Stimulated activated CD8-positive, alpha-beta memory T cell treated with anti-CD3 and anti-CD28 coated beads, Interleukin-12 subunit alpha, Interleukin-12 subunit beta, amount 100 ng/mL, for 24 hours (primary cell): ENCODE measurements around the gene PPP1R9A.

Experiments
- DNase-seq: peaks from one replicate; pipeline ENCODE4 v3.0.0-alpha.2; 2020; ENCODE audit errors: extremely low read depth

PPP1R9A gene

DNA sequence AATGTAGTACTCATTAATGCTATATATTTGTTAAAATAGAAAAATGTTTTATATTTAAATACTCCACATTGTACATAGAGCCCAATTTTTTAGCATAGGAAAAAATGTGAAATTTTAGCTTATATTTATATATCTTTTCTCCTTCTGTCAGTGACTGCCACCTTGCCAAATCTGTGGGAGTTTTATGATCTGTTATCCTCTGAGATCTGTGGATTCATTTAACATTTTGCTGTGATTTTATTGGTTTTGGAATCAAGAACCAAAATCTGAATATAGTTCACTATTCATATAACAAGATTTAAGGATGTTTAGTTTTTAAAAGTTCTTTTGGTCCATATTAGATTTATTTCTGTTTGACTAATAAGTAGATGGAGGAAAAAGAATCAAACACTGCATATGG is 127.9 kb downstream of the PPP1R9A start:
- DNase-seq: no peak

DNA sequence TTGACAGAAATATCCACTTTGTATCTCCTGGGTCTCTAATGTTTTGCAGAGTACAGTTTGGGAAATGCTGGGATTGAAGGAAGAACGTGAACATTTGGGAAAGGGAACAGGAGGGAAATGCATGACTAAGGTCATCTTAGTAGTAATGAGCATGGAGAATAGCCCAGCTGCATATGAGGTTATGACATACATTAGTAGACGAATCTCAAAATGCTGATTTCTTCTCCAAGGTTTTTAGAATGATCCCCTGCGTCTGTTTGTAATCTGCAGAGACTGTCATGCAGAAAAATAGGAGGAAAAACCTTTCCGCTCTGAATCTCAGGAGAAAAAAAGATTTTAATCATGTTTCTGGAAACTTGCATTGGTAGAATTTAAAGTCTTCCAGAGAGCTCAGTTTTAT is 133.6 kb downstream of the PPP1R9A start:
- no peak for DNase-seq

DNA sequence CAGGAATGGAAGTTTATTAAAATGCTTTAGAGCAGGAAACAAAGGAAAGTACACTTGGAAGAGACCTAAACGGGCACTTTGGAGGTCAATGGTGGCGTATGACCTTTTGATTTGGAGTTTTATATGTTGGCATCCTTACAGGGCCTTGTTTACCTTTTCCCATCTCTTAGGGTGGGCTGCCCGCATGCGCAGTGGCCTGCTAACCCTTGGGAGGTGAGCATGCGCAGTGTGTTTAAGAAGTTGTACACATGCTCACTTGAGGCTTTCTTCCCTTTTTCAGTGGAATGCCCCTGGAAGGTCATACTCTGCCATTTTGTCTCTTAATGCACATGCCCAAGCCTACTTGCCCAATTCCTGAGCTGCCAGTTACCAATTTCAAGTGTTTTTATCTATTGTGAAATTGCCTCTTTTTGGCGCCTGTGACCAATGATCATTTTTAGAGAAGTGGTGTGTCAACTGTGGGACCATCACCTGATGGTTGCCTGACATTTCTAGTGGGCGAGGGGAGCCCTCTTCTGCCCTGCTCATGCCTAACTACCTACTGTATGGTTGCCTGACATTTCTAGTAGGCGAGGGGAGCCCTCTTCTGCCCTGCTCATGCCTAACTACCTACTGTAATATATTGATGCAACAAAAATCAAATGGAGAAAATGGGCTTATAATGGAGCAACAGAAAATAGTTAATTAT is 138.0 kb downstream of the PPP1R9A start:
- DNase-seq: no peak

DNA sequence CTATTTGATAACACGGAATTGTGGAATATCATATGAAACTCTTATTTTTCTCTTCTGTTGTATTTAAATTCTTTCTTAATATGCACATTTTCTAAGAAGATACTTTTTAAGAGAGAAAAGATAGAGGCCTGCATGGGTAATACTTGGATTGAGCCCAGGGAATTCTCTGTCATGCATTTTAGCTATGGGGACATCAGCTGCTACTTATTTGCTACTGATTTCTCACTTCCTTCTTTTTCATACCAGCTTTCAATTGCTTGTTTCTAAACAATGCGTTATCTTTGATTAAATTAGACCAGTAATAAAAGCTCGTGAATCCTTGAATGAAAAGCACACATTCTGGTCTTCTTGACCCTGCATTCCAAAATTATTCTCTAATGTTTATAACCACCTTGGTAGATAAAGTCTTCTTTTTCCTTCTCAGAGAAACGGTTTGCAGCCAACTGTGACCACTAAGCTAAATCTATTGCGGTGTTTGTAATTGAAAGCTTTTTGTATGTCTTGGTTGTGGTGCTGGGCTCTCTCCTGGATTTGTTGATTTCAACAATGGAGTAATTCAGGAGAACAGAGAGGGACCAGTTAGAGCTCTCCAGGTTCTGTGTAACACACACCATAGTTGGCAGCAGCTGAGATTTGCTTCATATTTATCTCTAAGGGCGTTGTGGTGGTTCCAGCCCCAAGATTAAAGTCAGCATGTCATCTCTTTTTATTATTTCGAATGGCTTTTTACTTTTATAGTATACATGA is 139.3 kb downstream of the PPP1R9A start:
- no peak for DNase-seq

DNA sequence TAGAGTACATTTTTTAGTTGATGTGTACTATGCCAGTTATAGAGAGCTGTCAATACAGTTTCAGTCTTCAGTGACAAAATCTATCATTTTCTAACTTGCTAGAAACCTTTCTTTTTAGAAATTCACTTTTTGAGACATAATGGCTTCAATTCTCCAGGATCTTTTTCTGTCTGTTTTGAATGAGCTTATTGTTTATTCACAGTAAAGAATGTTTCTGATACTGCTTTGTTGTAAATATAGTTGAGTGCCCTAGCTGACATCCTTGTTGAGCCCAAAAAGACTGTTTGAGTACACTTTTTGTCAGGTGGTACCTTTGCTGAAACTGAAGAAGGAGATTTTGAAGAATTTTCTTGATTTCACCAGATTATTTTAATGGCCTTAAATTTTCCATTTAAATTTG is 139.9 kb downstream of the PPP1R9A start:
- DNase-seq: no peak

DNA sequence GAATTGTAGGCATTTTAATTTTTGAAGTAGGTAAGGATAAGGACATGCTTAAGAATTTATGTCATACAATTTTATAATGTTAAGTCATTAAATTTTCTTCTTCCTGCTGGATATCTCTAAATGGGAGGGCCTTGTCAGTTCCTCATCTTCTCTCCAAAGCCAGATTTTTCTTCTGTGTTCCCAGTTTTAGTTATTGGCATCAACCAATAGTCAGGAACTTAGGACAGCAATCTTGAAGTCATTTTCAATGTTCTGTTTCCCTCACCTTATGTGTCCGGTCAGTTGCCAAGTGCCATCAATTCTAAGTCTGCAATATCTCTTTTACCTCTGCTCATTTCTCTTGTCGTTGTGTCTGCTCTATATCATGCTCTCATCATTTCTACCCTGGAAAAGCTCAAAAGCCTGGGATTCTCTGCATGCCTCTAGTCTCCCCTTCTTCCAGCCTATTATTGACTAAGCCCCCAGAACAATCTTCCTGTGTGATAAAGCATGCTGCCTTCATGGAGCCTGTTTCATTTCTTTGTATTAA is 145.2 kb downstream of the PPP1R9A start:
- DNase-seq: no peak

DNA sequence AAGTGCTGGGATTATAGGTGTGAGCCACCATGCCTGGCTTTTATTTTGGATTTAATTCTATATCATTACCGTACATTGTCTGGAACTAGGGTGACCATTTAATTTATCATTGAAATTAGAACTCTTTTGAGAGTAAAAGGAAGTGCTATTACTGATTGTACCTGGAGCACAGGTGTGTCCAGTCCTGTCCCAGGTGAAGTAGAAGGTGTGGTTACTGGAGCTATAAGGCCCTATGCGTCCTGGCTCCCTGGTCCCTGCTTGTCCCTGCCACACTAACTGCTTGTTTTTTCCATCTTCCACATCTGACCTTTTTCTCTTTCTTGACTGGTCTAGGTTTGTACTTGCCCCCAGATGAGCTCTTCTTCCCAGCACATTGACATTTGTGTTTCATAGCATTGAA is 147.0 kb downstream of the PPP1R9A start:
- DNase-seq: no peak

DNA sequence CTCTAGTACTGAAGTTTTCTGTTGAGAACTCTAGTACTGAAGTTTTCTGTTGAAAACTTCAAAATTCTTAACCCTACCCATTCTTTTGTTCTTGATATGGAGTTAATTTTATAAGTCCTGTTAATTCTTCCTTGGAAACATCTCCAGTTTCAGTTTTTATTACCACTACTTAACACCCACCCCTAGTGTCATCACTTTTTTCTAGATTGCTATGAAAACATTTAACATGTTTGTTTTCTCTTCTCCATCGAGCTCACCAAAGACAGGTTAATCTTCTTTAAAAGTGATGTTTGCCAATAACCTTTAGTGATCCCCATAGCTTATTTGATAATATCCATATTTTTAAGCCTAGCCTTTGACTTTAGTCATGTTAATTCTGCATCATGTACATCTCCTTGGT is 147.9 kb downstream of the PPP1R9A start:
- no peak for DNase-seq

DNA sequence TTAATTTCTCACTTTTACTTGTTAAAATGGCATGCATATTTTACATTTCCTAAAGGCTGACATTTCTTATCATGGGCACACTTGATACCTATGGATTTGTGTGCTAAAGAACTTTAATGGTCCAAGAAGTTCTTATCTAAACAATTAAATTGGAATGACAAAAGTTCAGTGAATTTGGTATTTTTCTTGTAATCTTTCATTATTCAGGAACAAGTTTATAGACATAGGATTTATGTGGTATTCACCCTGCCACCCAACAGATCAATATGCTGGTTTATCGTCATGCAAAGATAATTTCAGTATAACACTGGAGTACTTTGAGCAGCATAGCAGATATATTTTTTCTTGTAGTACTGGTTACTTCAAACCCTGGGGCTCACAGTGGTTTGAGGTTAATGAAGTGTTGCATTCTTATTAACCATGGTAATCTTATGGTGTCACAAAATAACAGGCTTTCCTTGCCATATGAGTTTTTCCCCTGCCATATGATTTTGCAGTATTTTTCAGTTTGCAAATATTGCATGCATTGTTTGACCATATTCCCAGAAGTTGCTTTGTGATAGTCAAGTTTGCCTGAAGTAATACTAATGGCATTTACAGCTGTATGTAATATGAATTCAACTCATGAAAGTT is 148.8 kb downstream of the PPP1R9A start:
- no peak for DNase-seq

DNA sequence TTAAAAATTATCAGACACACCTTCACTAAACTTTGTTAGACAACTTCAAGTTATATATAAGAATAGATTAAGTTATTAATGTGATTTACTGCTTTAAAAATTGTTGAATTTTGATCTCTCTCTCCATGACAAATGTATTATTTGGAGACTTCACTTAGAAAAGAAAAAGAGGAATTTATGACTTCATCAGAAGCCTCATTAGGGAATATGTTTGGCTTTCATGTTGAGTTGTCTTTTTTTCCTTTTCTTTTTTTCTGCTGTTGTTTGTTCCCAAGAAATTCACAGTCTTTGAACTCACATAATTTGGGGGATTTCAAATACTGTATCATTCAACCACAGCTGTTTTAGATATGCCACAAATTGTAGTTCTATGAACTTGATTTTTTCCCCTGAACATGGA is 149.5 kb downstream of the PPP1R9A start:
- DNase-seq: no peak

DNA sequence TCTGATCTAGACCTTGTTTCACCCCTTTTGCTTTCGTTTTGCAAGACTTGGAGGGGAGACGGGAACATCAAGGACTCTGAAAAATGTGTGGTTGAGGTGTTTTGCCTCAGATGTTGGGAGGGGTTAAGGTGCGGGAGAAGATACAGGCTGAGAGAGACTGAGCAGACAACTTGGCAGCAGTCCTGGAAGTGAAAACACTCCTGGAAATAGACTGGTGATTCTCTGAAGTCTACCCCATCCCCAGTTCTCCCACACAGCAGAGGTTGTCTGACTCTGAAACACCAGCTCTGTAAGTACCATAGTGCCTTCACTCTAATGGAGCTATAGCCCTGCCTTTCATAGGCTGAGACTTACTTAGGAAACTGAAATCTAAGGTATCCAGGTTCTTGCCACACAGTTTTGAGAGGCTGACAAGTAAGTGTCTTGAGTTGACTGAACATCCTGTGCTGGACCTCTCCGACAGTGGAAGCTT is 152.5 kb downstream of the PPP1R9A start:
- no peak for DNase-seq

DNA sequence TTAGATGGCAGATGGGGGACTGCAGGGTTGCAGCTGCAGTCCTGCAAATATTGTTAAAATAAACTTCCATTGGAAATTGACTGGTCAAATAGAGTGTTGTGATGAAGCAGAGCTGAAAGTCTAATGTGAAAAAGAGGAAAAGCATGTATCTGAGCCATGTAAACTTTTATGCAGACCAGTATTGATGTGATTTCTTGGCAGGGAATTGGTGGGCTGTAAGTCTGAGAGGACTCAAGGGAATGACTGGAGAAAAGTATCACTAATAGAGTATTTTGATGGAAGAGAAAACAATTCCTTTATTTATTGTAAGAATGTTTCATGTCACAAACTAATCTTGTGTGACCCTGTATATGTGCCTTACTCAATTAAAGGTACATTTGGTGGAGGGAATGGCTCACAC is 155.5 kb downstream of the PPP1R9A start:
- no peak for DNase-seq

DNA sequence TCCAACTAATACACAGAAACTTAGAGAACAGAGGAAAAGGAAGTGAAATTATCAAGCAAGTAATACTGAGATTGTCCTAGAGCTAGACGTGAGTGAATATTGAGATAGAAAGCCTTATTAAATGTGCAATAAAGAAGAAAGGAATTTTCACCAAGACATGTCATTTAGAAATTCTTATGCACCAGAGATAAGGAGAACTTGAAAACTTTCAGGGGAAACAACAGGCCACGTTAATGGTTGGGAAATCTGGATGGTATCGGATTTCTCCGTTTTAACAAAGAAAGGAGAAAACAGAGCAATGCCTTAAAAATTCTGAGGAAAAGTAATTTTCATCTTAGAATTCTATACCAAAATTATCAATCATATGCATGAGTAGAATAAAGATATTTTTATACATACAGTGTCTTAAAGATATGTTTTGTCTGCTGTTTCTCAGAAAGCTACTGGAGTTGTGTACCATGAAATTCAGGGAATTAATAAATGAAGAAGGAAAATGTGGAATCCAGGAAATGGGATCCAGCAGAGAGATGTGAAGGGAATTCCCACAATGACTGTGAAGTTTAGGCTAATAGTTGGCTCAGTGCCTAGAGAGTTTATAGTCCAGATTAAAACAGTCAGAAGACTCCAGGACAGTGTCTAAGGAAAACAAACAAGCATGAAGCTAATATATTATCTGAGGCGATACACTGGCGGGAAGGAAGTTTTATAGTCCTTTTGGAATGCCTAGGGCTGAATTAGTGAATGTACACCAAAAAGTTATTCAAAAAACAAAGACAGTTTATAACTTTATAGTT is 159.5 kb downstream of the PPP1R9A start:
- DNase-seq: no peak

DNA sequence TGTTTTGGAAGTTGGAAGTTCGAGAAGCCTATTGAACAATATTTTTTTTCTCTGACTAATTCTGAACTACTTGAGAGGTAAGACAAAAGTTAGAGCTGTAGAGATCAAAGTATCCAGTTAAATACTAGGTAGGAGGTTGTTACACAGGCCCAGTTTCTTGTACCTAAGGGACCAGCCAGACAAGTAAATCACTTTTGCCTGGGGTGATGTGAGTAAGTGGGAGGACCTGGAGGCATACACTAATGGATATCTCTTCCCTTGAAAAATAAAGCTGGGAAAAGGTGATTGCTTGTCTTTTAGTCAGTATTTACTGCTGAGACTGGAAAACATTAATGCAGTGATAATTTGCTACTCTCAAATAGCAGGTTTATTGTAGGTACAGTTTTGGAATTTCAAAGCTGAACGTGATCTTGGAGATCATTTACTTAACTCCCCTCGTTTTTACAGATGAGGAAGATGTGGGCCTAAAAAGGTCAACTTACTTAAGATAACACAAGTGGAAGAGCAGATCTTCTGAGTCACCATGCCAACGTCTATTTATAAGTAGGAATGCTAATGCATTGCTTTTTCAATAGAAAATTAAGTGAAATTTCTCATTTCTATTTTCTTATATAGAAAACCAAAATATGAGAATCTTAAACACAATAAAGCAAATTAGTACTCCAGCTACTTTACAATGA is 181.3 kb downstream of the PPP1R9A start:
- no peak for DNase-seq

DNA sequence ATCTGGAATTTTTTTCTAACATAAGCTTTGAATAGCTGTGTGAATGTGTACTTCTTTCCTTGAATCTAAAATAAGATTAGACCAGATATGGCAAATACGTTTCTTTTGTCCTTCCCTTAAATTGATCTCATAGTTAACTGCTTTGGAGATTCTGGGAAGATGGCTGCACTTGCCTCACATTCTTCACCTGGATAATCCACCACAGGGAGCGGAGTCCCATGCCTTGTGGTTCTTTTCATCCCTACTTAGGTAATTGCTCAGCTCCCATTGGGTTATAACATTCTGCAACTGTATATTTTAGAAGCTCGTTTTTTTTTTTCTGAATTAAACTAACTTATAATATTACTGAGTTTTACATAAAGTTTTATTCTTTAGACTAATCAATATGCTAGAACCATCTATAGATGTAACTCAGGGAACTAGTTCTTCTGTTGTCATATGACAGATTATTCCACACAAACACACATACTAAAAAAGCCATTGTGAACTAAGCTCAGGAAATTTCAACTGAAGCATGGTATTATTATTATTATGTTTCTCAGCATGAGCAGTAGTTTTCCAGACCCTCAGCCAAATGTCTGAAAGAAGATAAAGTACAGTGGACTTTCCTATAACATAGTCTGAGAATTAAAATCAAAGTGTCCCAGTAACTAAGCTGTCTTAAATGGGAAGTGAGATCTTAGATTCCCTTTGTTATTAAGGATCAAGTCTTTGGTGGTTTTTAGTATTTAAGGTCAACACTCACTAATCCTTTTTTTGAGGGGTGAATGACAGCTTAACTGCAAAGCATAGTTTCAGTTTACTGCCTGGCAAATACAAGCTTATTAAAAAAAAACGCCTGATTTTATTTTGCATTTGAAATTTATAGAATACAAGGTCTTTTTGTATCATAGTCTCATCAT is 182.3 kb downstream of the PPP1R9A start:
- no peak for DNase-seq

DNA sequence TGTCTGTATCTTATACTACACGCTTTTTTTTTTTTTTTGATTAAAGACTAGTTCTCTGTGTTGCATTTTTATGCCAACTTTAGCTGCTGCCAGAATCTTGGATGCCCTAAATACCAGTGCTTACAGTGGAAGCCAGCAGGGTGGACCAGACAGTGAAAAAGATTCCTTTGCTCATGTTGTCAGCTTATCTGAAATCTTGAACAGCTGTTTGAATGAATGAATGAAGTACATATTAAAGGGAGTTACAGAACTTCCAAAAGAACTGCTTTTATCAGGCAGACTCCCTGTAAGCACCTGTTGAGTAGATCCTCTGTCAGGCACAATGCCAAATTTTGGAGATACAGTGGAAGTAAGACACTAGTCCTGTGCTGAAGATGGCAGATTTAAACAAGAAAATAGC is 184.9 kb downstream of the PPP1R9A start:
- no peak for DNase-seq

DNA sequence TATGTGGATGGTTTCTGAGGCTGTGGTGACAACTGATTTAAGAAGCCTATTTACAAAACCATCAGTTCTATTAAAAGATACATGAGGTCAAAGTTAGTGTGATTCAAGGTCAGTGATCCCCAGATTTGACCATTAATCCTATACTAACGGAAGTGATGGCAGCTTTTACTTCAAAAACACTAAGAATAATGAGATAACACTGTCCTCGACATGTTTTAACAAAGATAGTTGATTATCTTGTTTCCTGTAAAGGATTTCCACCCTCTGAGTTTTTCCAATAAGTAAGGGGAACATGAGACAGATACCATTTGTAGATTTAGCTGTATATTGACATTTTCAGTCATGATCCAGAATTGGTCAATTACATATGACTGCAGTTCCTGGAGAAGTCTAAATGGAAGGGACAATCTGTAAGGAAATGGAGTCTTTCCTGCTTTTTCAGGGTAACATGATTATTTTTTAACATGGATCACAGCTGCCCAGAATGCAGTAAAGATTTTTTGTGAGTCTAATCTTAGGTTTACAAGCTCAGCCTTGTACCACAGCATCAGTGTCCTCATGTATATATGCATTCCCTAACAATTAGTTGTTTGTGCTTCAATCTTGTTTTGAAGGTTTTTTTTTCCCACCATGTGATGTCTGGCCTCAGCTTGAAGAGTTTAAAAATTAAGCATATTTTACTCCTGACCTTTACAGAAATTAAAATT is 188.0 kb downstream of the PPP1R9A start:
- no peak for DNase-seq

DNA sequence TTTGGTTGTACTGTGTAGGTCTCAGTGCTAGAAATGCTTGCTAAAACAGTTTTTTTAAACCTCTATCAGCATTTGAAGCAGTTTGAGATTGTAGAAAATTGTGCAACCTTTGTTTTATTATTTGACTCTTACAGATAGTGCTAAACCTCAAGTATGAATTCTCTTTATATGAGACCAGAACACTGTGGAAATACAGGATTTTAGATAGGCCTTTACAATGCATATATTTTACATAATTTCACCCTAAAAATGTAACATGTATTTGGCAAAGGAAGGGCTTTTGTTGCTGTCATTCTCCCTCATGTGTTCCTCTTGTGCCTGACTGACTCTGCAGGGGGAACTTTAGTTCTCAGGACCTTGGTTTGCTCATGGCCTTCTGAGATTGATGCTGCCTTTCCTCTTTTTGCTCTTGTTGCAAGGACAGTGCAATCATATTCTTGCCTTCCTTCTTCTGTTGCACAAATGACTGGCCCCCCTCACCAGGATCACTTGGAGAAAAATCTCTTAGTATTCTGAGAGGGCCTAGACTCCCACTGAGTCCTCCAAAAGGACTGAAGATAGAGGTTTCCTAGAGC is 188.7 kb downstream of the PPP1R9A start:
- no peak for DNase-seq

DNA sequence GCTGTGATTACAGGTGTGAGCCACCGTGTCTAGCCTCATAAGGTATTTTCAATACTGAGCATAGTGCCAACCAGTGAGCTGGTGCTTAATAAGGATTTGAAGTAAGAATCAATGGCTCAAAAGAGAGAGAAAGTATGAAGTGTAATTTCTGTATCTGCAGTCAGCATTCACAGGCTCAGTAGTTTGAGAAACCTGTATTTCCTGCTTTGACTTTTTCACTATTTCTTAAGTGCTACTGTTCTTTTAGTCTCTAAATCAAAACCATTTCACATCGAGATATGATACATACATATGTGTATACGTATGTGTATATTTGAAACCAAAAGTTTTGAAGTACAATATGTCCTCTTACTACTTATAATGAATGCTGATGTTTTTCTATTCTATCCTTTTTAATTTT is 189.9 kb downstream of the PPP1R9A start:
- DNase-seq: no peak
